A549 (cell line): Measurements from ENCODE around the gene CWF19L2. TPM values are rescaled to one million over a fixed set of nuclear protein-coding genes. Genes with fewer than 3 reads are reported as not detected.

Source experiments
- ATAC-seq, 2 experiments: fragments of 200-7000 bp in 1 of 2; fragments of >200 bp in 1 of 2; cut with Nextera tagmentation in 1 of 2; cut with Tn5 transposase in 1 of 2; 3 replicates each; pipeline versions ENCODE4 v1.8.0 to v1.9.1; 2018 to 2020; ENCODE audit warnings: mild to moderate bottlenecking in 1 of 2, moderate library complexity in 1 of 2
- CTCF ChIA-PET: fragments of 300-600 bp; sonication (Branson Sonifier 250); formaldehyde crosslinking; extraction: SDS; loops from one replicate; lab custom pipeline; 2021; ENCODE audit warnings: antibody characterized with exemption, inconsistent platforms; lab: Yijun Ruan, JAX
- POLR2A ChIA-PET: fragments of 350-600 bp; formaldehyde crosslinking; extraction: SDS; loops from one replicate; lab custom pipeline; 2021; ENCODE audit warnings: antibody characterized with exemption, inconsistent platforms; lab: Yijun Ruan, JAX
- DNase-seq, 2 experiments: peaks; one replicate each; pipeline versions ENCODE4 v3.0.0 to v3.0.0-alpha.2; 2011 to 2016; ENCODE audit warnings: low read depth in 1 of 2, low spot score in 1 of 2
- FAIRE-seq: peaks from 2 replicates; lab custom pipeline; 2011; peaks lifted over from hg19 to GRCh38; lab: Jason Lieb, UNC
- H3K27ac ChIP-seq, 2 experiments: fragments of >200 bp; sonication (Bioruptor Twin); formaldehyde crosslinking; 3 replicates each; pipeline ENCODE4 v1.5.1; 2016 to 2017
- H3K4me1 ChIP-seq: fragments of >200 bp; sonication (Bioruptor Twin); formaldehyde crosslinking; 3 replicates; pipeline ENCODE4 v1.6.1; 2016
- H3K4me2 ChIP-seq: fragments of >200 bp; sonication (Bioruptor Twin); formaldehyde crosslinking; 3 replicates; pipeline ENCODE4 v1.6.1; 2016
- H3K4me3 ChIP-seq: fragments of >200 bp; sonication (Bioruptor Twin); formaldehyde crosslinking; 3 replicates; pipeline ENCODE4 v1.5.1; 2016
- H3K9me3 ChIP-seq: fragments of >200 bp; sonication (Bioruptor Twin); formaldehyde crosslinking; 3 replicates; pipeline ENCODE4 v1.6.1; 2016
- CBX2 ChIP-seq: fragments of 200-600 bp; sonication (generic); IDR thresholded peaks from 2 replicates; pipeline ENCODE4 v1.6.1; 2016; ENCODE audit warnings: low read depth, mild to moderate bottlenecking, borderline replicate concordance
- CEBPB ChIP-seq, 2 experiments: fragments of >200 bp in 1 of 2; sonication (Bioruptor Twin) in 1 of 2; formaldehyde crosslinking in 1 of 2; IDR thresholded peaks; 2 replicates each; pipeline ENCODE4 v1.6.1; 2012 to 2016
- EHF ChIP-seq: fragments of 250-450 bp; sonication (Bioruptor Pico); IDR thresholded peaks from 2 replicates; pipeline ENCODE4 v1.5.0; 2020; ENCODE audit warnings: mild to moderate bottlenecking
- EP300 ChIP-seq, 2 experiments: fragments of >200 bp; sonication (Bioruptor Twin); formaldehyde crosslinking; IDR thresholded peaks; 2 replicates in 1 of 2; 3 replicates in 1 of 2; pipeline ENCODE4 v1.6.1; 2016 to 2017
- FOSL2 ChIP-seq, 2 experiments: fragments of 450-650 bp in 1 of 2; fragments of >200 bp in 1 of 2; sonication (Bioruptor Twin) in 1 of 2; formaldehyde crosslinking; IDR thresholded peaks; 2 replicates each; pipeline versions ENCODE4 v1.5.0 to v1.6.1; 2016 to 2020; ENCODE audit warnings: mild to moderate bottlenecking in 1 of 2, moderate library complexity in 1 of 2
- FOXS1 ChIP-seq: fragments of 250-450 bp; sonication (Bioruptor Pico); IDR thresholded peaks from 2 replicates; pipeline ENCODE4 v1.5.0; 2020; ENCODE audit warnings: mild to moderate bottlenecking, moderate library complexity
- HEYL ChIP-seq: fragments of 250-450 bp; sonication (Bioruptor Pico); IDR thresholded peaks from 2 replicates; pipeline ENCODE4 v1.8.0; 2021; ENCODE audit warnings: mild to moderate bottlenecking, moderate library complexity
- HOXB5 ChIP-seq: fragments of 250-450 bp; sonication (Bioruptor Pico); IDR thresholded peaks from 2 replicates; pipeline ENCODE4 v1.5.0; 2020; ENCODE audit warnings: mild to moderate bottlenecking, moderate library complexity
- MAZ ChIP-seq: fragments of 150-350 bp; IDR thresholded peaks from 2 replicates; pipeline ENCODE4 v1.6.1; 2014; ENCODE audit warnings: antibody characterized with exemption, low read depth, low read length, borderline replicate concordance
- NFE2L2 ChIP-seq: fragments of 150-350 bp; conservative IDR thresholded peaks from 2 replicates; pipeline ENCODE4 v1.6.1; 2014; ENCODE audit warnings: low read length
- NPAS2 ChIP-seq: fragments of 250-450 bp; sonication (Bioruptor Pico); IDR thresholded peaks from 2 replicates; pipeline ENCODE4 v1.8.0; 2022; ENCODE audit warnings: mild to moderate bottlenecking, moderate library complexity, borderline replicate concordance
- NR3C1 ChIP-seq: fragments of >200 bp; sonication (Bioruptor Twin); formaldehyde crosslinking; IDR thresholded peaks from 3 replicates; pipeline ENCODE4 v1.6.1; 2017
- PHF8 ChIP-seq: fragments of 200-600 bp; sonication (generic); IDR thresholded peaks from 2 replicates; pipeline ENCODE4 v1.6.1; 2016; ENCODE audit warnings: low read depth, mild to moderate bottlenecking, antibody characterized with exemption, moderate library complexity, borderline replicate concordance
- RNF2 ChIP-seq: fragments of 200-600 bp; sonication (generic); IDR thresholded peaks from 2 replicates; pipeline ENCODE4 v1.6.1; 2016; ENCODE audit warnings: low read depth, mild to moderate bottlenecking, antibody characterized with exemption, moderate library complexity, borderline replicate concordance
- SMC3 ChIP-seq: fragments of >200 bp; sonication (Bioruptor Twin); formaldehyde crosslinking; IDR thresholded peaks from 3 replicates; pipeline ENCODE4 v1.6.1; 2018; ENCODE audit warnings: inconsistent platforms
- TP53 ChIP-seq: fragments of 250-450 bp; sonication (Bioruptor Pico); IDR thresholded peaks from 2 replicates; pipeline ENCODE4 v1.5.0; 2021; ENCODE audit warnings: mild to moderate bottlenecking, moderate library complexity
- ZNF302 ChIP-seq: fragments of 250-450 bp; sonication (Bioruptor Pico); IDR thresholded peaks from 2 replicates; pipeline ENCODE4 v1.9.0; 2021; ENCODE audit warnings: inconsistent platforms, mild to moderate bottlenecking, moderate library complexity
- WGBS: methylation state at CpG from one replicate; pipeline ENCODE4 v1.1.6; 2017; ENCODE audit errors: missing lambda C conversion rate; 5-methylcytosine and 5-hydroxymethylcytosine counted together
- polyA plus RNA-seq, 4 experiments: library from polyadenylated mRNA; depleted of rRNA in 3 of 4; stranded (reverse); fragments of >200 nt; fragmentation: RNase III in 1 of 4; extraction: RNeasy Plus Mini Kit Qiagen cat#74134 plus additional on column Dnase treatment in 1 of 4; gene quantifications; 2 replicates in 3 of 4; 3 replicates in 1 of 4; pipeline ENCODE4 v1.2.3, GENCODE V29; 2011 to 2017
- TF ChIP-seq, protein P1 (sequence below): fragments of 250-450 bp; sonication (Bioruptor Pico); IDR thresholded peaks from 2 replicates; pipeline ENCODE4 v1.5.0; 2021; ENCODE audit warnings: mild to moderate bottlenecking, moderate library complexity, borderline replicate concordance
- TF ChIP-seq, protein P2 (sequence below): fragments of 250-450 bp; sonication (Bioruptor Pico); IDR thresholded peaks from 2 replicates; pipeline ENCODE4 v1.5.0; 2020; ENCODE audit warnings: low read depth, mild to moderate bottlenecking, moderate library complexity

The CWF19L2 gene
- polyA plus RNA-seq, 2 of the 4 experiments (the other 2 are of a cell fraction) = 5.4 to 5.8 TPM

DNA sequence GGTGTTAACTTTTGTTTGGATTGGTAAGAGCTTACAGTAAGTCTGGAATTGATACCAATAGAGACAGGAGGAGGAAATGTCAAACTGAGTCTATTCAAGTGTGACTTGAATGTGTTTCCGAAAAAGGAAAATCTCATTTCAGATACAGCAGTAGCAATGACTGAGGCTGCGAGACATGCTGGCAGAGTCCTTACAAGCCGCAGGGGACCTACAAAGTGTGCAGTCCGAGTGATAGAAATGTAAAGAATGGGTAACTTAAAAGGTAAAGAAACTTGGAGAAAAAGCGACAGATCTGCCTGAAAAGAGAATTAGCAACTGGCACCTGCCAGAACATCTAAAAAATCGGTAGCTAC is 444 bp downstream of the CWF19L2 start:
- H3K4me2 ChIP-seq = peak overlapping the region; percentile 90
- 0% methylated on average over 6 of the region's 6 CpGs for WGBS
- H3K4me1 ChIP-seq = 0 out of 3 replicates have a peak, but pooled peaks cover 8% of the 10 kb centered on the region
- no peaks in the 10 kb centered on the region for H3K9me3 ChIP-seq
- H3K4me3 ChIP-seq = peak overlapping the region; percentile 96
- DNase-seq (peak in 1 of 2 experiments; percentile 4), ATAC-seq (peak in 1 of 2 experiments; percentile 71; a peak in 3 of 6 replicates), FAIRE-seq (no peak)
- peak overlapping the region; percentile 85 to 89 for H3K27ac ChIP-seq
- ChIA-PET POLR2A (interaction anchor here (0.6 to 1.0 kb wide), 2 partner anchors 29 to 36 kb away, joined by 3 read pairs; no protein-coding TSS in a partner anchor), CTCF (no interaction called here)
- TF ChIP-seq SMC3 (no peak), PHF8 (peak; percentile 31; the same call in 1 of the 2 replicates), NPAS2 (CRISPR knock-in tag) (no peak)
- TF ChIP-seq, protein P1, sequence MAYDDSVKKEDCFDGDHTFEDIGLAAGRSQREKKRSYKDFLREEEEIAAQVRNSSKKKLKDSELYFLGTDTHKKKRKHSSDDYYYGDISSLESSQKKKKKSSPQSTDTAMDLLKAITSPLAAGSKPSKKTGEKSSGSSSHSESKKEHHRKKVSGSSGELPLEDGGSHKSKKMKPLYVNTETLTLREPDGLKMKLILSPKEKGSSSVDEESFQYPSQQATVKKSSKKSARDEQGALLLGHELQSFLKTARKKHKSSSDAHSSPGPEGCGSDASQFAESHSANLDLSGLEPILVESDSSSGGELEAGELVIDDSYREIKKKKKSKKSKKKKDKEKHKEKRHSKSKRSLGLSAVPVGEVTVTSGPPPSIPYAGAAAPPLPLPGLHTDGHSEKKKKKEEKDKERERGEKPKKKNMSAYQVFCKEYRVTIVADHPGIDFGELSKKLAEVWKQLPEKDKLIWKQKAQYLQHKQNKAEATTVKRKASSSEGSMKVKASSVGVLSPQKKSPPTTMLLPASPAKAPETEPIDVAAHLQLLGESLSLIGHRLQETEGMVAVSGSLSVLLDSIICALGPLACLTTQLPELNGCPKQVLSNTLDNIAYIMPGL = no peak
- TF ChIP-seq, protein P2, sequence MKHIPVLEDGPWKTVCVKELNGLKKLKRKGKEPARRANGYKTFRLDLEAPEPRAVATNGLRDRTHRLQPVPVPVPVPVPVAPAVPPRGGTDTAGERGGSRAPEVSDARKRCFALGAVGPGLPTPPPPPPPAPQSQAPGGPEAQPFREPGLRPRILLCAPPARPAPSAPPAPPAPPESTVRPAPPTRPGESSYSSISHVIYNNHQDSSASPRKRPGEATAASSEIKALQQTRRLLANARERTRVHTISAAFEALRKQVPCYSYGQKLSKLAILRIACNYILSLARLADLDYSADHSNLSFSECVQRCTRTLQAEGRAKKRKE = no peak

DNA sequence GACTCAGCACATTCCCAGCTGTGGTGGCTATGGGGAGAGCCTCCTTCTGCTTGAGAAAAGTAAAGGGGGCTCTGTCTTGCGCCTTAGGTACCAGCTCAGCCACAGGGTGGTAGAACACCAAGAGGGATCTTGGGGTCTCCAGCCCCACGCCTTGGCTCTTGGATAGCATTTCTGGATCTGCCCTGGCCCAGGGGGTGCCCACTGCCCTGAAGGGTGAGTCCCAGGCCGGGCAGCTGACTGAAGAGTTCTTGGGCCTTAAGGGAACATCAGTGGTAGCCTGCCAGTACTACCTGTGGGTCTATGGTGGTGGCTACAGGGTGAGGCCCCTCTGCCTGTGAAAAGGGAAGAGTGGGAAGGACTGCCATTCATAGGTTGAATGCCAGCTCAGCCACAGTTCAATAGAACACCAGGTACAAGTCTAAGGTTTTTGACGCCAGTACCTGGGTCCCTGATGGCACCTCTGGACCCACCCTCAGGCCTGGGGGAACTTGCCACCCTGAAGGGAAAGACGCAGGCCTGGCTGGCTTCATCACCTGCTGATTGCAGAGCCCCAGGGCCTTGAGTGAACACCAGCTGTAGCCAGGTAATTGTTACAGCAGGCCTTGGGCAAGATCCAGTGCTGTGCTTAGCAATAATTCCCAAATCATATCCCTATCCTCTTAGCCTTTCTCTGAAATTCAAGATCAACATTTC is 3.9 kb downstream of the CWF19L2 start:
- H3K4me3 ChIP-seq = no peak overlapping the region
- H3K4me1 ChIP-seq = 0 out of 3 replicates have a peak, but pooled peaks cover 8% of the 10 kb centered on the region
- H3K9me3 ChIP-seq = no peaks in the 10 kb centered on the region
- ATAC-seq = no peak
- ChIA-PET POLR2A (no interaction called here), CTCF (interaction anchor here (1.0 kb wide), 1 partner anchor 9 kb away, joined by 4 read pairs; no protein-coding TSS in a partner anchor)
- no peak for FAIRE-seq
- DNase-seq = no peak
- 93% methylated on average over 2 of the region's 5 CpGs for WGBS
- TF ChIP-seq FOXS1 (CRISPR knock-in tag) (no peak), TP53 (CRISPR knock-in tag) (no peak), MAZ (no peak), RNF2 (no peak), ZNF302 (CRISPR knock-in tag) (no peak), NFE2L2 (no peak), NPAS2 (CRISPR knock-in tag) (no peak), EHF (no peak), HEYL (CRISPR knock-in tag) (no peak), HOXB5 (CRISPR knock-in tag) (no peak), FOSL2 (IDR thresholded peaks at IDR 0.05) (no peak), FOSL2 (CRISPR knock-in tag; IDR thresholded peaks at IDR 0.05) (no peak), CEBPB (IDR thresholded peaks at IDR 0.05) (no peak), CBX2 (no peak), EP300 (IDR thresholded peaks at IDR 0.05) (no peak), NR3C1 (no peak)
- TF ChIP-seq, protein P1 = no peak
- no peak overlapping the region for H3K4me2 ChIP-seq
- H3K27ac ChIP-seq = no peak overlapping the region
